Measurements from ENCODE around the gene HID1.
A peak's percentile ranks its signal among the peaks of the same experiment; 100 is the strongest.

The HID1 gene, protein sequence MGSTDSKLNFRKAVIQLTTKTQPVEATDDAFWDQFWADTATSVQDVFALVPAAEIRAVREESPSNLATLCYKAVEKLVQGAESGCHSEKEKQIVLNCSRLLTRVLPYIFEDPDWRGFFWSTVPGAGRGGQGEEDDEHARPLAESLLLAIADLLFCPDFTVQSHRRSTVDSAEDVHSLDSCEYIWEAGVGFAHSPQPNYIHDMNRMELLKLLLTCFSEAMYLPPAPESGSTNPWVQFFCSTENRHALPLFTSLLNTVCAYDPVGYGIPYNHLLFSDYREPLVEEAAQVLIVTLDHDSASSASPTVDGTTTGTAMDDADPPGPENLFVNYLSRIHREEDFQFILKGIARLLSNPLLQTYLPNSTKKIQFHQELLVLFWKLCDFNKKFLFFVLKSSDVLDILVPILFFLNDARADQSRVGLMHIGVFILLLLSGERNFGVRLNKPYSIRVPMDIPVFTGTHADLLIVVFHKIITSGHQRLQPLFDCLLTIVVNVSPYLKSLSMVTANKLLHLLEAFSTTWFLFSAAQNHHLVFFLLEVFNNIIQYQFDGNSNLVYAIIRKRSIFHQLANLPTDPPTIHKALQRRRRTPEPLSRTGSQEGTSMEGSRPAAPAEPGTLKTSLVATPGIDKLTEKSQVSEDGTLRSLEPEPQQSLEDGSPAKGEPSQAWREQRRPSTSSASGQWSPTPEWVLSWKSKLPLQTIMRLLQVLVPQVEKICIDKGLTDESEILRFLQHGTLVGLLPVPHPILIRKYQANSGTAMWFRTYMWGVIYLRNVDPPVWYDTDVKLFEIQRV

GRCh38 chr17:74972107-74972972, at the start of gene HID1:
Gene HID1 (minus strand): TSS chr17:74972759. CDS start chr17:74972656, 103 bp downstream.
- TF ChIP-seq, protein P1, sequence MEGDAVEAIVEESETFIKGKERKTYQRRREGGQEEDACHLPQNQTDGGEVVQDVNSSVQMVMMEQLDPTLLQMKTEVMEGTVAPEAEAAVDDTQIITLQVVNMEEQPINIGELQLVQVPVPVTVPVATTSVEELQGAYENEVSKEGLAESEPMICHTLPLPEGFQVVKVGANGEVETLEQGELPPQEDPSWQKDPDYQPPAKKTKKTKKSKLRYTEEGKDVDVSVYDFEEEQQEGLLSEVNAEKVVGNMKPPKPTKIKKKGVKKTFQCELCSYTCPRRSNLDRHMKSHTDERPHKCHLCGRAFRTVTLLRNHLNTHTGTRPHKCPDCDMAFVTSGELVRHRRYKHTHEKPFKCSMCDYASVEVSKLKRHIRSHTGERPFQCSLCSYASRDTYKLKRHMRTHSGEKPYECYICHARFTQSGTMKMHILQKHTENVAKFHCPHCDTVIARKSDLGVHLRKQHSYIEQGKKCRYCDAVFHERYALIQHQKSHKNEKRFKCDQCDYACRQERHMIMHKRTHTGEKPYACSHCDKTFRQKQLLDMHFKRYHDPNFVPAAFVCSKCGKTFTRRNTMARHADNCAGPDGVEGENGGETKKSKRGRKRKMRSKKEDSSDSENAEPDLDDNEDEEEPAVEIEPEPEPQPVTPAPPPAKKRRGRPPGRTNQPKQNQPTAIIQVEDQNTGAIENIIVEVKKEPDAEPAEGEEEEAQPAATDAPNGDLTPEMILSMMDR (conservative IDR thresholded peaks at IDR 0.05; ENCODE audit: low read depth, low read length): no peak
- DNase-seq (ENCODE audit: low read depth): no peak
- H3K4me3 ChIP-seq (ENCODE audit: low read length): peak within 1 kb of the TSS; percentile 57

DNA sequence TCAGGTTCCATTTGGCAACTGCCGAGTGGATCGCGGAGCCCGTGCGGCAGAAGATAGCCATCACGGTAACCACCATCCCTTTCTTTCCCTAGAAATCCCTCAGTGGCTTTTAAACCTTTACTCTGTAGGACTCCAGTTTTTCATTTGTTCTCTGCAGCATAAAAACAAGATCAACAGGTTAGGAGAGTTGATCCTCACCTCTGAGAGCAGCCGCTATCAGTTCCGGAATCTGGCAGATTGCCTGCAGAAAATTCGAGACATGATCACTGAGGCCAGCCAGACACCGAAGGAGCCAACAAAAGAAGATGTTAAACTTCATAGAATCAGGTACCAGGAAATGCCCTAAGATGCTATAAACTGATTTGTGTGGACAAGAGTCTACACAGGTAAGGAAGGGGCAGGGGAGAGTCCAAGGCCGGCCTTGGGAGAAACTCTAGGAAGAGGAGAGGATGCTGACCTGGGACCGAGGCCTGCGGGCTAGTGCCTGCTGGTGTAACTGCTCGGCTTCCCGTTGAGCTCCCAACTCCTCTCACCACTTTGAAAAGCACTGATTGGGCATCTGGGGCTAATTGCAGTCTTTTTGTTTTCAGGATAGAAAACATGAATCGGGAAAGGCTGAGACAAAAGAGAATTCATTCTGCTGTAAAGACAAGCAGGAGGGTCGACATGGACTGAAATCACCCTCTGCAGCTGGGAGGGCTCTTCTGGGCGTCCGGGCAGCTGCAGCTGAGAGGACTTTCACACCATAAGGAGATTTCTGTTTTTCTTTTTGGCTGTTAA, 48.0 kb upstream of the HID1 start:
- TF ChIP-seq, protein P1 (conservative IDR thresholded peaks at IDR 0.05; ENCODE audit: low read depth, low read length): no peak
- H3K4me3 ChIP-seq (ENCODE audit: low read length): no peak overlapping the region
- DNase-seq (ENCODE audit: low read depth): no peak

- TF ChIP-seq, protein P1 (conservative IDR thresholded peaks at IDR 0.05; ENCODE audit: low read depth, low read length): no peak
- no peak overlapping the region for H3K4me3 ChIP-seq (ENCODE audit: low read length)
- peak; percentile 81 for DNase-seq (ENCODE audit: low read depth)
Observed at GRCh38 chr17:75019710-75020109, 47.2 kb upstream of the HID1 start.

DNA sequence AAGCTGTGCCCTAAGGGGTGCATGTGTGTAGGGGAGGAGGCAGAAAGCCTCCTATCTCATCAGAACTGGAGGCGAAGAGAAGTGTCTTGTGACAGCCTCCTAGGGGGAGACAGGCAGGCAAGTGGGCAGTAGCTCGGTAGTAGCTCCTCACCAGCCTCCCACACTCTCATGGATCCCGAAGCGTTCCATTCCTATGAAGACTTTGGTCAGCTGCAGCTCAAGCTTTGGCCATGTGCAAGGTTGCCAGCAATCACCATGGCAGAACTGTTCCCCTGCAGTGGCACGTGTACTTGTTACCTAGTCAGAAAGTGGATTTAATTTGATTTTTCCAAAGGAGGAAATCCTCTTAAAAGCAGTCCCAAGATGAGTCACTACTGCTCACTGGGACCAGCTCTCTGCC, 46.6 kb upstream of the HID1 start:
- H3K4me3 ChIP-seq (ENCODE audit: low read length): no peak overlapping the region
- TF ChIP-seq, protein P1 (conservative IDR thresholded peaks at IDR 0.05; ENCODE audit: low read depth, low read length): no peak
- DNase-seq (ENCODE audit: low read depth): peak; percentile 74

- DNase-seq (ENCODE audit: low read depth): no peak
- H3K4me3 ChIP-seq (ENCODE audit: low read length): peak overlapping the region; percentile 73
- TF ChIP-seq, protein P1 (conservative IDR thresholded peaks at IDR 0.05; ENCODE audit: low read depth, low read length): no peak
Observed at GRCh38 chr17:75013092-75013559, 40.6 kb upstream of the HID1 start.
